NCI-H2029 (cell line): ENCODE data around the gene NFATC2.

Experiments used
- DNase-seq: peaks from one replicate; lab custom pipeline; 2025; lab: John Stamatoyannopoulos, UW

NFATC2 gene

GRCh38 chr20:51450984-51451383, 91.5 kb downstream of the NFATC2 start:
- no peak for DNase-seq

GRCh38 chr20:51450221-51450712, 92.3 kb downstream of the NFATC2 start:
- no peak for DNase-seq

- DNase-seq = no peak
Observed at GRCh38 chr20:51449498-51450220, 92.9 kb downstream of the NFATC2 start.

GRCh38 chr20:51447765-51448148, 94.8 kb downstream of the NFATC2 start:
- DNase-seq = no peak

DNA sequence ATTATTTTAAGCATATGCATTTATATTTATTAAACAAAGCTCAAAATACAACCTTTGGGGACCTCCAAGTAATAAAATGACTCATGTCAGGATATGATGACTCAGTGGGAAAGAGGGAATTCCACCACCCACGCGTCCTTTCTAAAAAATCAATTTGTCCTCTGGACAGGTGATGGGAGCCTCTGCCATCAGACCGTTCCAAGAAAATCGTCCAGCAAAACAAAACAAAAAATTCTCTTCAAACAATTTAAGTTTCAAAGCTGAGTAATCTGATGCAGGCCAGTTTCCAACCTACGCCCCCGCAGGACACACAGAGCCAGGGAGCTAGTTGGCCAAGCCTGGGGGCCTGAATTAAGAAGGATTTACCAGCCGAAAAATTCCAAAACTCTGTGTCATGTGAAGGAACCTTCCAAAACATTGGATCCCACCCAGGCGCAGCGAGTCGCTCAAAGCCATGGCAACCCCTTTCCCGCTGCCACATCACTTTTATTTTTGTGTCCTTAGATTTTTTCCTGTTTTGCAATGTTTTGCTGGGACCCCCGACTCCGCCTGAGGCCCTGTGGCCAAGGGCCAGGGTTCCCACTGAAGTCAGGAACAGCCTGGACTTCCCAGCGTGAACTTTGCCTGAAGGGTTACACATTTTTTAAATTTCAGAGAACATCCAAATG, 95.3 kb downstream of the NFATC2 start:
- no peak for DNase-seq

GRCh38 chr20:51446656-51447055, 95.9 kb downstream of the NFATC2 start:
- DNase-seq = no peak

DNA sequence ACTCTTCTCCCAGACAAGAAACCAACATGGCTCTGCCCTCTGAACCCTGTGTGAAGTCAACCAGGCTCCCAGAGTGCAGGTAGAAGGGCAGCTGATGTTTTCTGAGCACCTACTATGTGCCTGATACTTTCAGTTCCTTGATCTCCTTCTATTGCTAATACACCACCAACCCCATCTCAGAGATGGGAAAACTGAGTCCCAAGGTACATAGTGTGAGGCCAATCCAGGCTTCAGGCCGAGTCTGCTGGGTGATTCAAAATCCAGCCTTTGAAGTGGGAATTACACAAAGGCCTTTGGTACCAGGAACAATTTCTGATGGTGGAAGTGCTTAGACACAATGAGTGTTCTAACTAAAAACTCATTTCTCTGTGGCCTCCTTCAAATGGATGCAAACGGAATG, 96.3 kb downstream of the NFATC2 start:
- no peak for DNase-seq

- DNase-seq = no peak
Observed at GRCh38 chr20:51445591-51445990, 96.9 kb downstream of the NFATC2 start.

GRCh38 chr20:51444922-51445438, 97.5 kb downstream of the NFATC2 start:
- no peak for DNase-seq

DNA sequence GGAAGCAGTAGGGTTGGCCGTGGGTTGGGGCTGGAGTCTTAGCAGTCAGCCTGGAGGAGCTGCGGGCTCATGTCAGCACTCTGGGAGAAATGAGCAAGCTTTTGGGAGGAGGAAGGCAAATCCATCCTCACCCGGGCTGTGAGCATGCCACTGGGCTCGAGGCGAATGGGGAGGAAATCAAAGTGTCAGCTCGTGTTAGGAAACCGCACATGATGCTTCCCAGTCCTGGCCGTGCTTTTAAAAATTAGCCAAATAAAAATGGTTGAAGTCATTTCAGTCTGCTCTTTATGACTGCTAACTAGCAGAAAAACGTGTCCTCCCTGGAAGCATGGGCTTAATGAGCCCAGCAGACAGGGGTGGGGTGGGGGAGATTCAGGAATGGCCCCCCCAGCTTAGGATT, 98.1 kb downstream of the NFATC2 start:
- DNase-seq = no peak

DNA sequence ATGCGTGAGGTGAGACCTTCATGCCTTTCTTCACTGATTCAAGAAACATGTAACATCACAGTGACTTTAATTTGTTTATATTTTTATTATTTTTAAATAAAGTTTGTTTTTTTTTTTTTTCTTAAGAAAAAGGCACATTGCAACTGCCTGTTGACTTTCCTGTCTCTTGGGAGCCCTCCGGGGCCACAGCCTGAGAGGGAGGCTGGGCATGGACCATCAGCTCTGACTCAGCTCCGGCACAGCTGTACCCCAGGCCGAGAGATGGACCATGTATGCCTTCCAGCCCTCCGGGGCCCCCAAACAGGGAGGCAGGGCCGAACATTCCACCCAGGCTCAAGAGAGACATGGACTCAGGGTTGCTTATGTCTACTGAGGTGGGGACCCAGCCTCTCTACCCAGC, 99.9 kb downstream of the NFATC2 start:
- no peak for DNase-seq

DNA sequence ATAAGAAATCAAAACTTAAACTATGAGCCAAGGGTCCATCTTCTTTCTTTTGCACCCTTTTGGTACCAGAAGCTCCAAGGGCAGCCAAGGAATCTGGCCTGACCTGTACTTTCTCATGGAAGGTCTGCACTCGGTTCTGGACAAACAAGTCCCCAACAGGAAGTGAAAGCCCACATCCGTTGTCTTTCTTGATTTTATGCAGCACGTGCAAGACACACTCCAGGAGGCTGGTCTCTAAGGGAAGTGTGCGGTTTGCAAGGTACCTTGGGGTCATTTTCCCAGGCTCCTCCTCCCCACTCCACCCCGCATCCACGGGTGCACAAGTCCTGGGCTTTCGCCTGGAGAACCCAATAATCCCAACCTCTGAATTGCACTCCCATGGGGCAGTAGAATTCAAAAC, 101.9 kb downstream of the NFATC2 start:
- DNase-seq = no peak

GRCh38 chr20:51439160-51439689, 103.3 kb downstream of the NFATC2 start:
- DNase-seq = no peak

DNA sequence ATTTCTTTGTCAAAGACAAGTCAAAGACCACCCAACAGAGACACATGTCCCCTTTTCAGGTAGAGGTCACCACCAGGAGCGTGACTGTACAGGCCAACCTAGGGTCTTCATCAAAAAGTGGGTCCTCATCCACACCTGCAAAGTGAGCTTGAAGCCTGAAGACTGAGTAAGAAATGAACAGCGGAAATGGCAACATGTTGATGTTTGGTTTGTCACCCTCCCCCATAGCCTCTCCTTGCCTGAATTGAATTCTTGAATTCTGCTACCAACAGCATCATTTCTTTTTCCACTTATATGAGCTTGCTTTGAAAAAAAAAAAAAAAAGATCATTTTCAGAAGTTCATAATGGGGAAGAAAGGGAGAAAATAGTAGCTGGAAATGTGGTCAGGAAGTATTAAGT, 104.4 kb downstream of the NFATC2 start:
- DNase-seq = no peak

DNA sequence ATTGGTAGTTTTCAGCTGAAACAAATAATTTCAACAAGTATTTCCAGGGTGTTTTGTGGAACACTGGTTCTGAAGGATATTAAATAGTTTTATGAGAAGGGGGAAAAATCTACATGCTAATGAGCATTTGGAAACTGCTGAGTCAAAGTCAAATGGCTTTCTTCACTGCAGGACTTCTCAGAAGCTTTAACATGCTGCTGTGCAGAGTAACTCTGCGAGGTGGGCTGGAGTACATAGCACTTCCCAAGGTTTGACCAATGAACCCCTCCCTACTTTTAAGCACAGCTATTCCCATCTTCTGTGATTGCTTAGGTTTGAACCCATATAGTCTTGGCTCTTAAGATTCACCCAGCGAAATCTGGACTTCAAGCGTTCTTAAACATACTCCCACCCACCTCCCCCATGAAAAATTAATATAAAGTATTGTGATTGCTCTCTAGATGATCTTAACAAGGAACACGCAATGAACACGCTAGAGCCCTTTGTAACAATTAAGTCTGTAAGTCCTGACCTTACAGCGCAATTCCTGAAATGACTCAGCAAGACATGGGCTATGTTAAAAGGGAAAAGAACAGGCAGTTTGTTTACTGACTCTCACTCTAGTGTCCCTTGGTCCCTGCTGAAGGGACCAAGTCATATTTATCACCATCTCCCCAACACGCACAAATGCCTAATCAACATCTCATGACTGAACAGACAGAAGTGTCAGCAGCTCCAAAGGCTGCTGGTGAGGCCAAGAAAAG, 105.2 kb downstream of the NFATC2 start:
- DNase-seq = no peak

DNA sequence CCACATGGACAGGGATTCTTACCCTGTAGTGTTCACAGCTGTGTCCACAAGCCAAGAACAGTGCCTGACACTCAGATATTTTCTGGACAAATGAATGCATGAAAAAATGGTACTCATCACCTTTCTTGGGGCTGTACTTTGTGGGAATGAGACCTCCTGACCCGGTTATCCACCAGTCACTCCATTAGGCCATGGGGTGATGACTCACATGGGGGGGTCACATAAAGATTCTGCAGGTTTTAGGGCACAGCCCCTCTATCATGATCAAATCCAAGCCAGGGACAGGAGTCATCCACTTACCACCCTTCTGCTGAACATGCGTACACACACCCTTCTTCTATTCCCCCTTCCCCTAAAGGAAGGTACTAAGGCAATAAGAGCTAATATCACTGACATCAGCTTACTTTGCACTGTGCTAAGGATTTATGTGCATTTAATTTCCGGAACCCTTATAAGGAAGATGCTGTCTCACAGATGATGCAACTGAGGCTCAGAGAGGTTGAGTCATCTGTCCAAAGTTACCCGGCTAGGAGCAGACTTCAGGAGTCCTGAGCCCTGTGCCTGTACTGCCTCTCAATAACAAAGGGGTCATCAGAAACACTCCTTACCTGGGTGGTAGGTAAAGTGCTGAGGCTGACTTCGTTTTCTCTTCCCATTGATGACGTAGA, 107.8 kb downstream of the NFATC2 start:
- no peak for DNase-seq

DNA sequence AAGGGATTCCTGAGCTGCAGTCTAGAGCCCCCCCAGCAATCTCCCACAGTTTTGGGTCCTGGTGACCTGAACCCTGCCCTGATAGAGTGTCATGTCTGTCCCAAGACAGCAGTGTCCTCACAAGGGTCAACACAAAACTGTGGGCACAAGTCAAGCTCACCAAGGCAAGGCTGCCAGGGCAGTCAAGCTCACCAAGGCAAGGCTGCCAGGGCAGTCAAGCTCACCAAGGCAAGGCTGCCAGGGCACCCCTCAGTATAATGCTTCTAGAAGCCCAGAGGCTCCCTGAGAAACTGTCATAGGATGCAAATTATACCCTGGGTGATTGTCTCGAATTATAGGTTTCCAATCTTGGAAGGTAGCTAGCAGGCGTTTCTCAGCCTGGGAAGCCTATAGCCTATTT, 108.5 kb downstream of the NFATC2 start:
- DNase-seq = no peak

- DNase-seq = no peak
Observed at GRCh38 chr20:51432875-51433274, 109.6 kb downstream of the NFATC2 start.

- no peak for DNase-seq
Observed at GRCh38 chr20:51432251-51432784, 110.2 kb downstream of the NFATC2 start.

DNA sequence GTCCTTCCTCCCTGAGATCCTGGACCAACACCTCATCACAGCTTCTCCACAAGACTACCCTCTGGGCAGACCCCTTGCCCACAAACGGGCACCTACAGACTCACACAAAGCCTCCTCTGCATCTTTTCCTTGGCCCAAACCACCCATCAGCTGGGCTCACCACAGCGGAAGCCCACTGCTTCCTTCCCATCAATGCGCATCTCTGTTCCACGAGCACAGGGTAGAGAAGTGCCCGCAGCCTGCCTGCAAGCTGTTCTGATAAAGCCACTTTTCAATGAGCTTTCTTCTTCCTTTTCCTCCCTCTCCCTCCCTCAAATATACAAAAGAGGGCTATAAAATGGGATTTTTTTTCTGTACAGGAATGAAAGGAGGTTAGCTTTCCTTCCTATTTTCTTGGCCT, 111.2 kb downstream of the NFATC2 start:
- no peak for DNase-seq

DNA sequence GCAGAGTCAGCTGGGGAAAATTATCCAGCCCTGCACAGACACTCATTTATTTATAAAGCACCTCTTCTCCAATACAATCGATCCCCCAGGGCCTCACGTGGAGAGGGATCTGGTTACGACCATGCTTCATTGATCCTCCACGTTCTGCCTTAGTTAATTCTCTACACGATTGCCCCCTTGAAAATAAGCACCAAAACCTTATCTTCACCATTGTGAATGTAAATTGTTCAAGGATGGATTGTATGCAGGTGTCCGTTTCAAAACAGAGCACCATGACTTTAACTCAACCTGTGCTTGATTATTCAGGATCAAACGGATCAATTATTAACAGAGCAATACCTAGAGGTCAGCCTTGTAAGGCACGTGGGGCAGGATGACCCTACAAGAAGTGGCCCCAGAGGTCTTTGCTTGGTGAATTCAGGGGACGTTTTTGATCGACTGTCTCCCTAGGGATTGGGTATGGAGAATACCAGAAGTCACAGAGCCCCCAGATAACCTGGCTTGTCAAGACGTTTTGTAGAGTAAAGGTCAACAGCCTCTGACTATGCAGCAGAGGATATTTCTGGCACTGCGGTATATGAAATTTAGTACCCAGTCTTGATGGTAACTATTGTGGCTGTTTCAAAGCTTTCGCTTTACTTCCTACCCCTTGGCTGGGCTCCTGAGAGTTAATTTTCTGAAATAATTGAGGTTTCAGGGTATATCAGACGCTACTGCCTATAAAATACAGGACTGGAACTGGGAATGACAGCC, 112.1 kb downstream of the NFATC2 start:
- no peak for DNase-seq
